Activated CD8-positive, alpha-beta T cell treated with anti-CD3 and anti-CD28 coated beads, Interleukin-2, amount 10 ng/mL, durations not matched to agents 7 days and 5 days (primary cell): ENCODE measurements around the gene PCSK4. TPM values are rescaled to one million over a fixed set of nuclear protein-coding genes. Genes with fewer than 3 reads are reported as not detected.
"Not testable (repeated sequence)": the region's sequence is repeated elsewhere in the genome, so short reads cannot be mapped to it uniquely, and the experiment has no call there.

Source experiments
- ATAC-seq: fragments of 150-1000 bp; cut with Tn5 transposase; one replicate; pipeline ENCODE4 v1.10.0; 2021; ENCODE audit warnings: moderate library complexity
- CTCF ChIA-PET: fragments of 350-600 bp; sonication (Branson Sonifier 250); formaldehyde crosslinking; loops from one replicate; lab custom pipeline; 2021; ENCODE audit warnings: antibody characterized with exemption; lab: Charles Lee
- POLR2A ChIA-PET: fragments of 350-600 bp; sonication (Branson Sonifier 250); formaldehyde crosslinking; loops from one replicate; lab custom pipeline; 2021; ENCODE audit warnings: antibody characterized with exemption; lab: Charles Lee
- DNase-seq: peaks from one replicate; pipeline ENCODE4 v3.0.0-alpha.2; 2020
- H3K27ac Mint-ChIP-seq: one replicate; pipeline ENCODE4 v1.8.0; 2021; ENCODE audit warnings: mild to moderate bottlenecking, mixed read lengths
- H3K27me3 Mint-ChIP-seq: one replicate; pipeline ENCODE4 v1.8.0; 2021; ENCODE audit warnings: low read depth, mixed read lengths
- H3K36me3 Mint-ChIP-seq: one replicate; pipeline ENCODE4 v1.8.0; 2021; ENCODE audit warnings: low read depth, mixed read lengths
- H3K4me1 Mint-ChIP-seq: one replicate; pipeline ENCODE4 v1.8.0; 2021; ENCODE audit warnings: low read depth, mixed read lengths
- H3K4me3 Mint-ChIP-seq: one replicate; pipeline ENCODE4 v1.8.0; 2021; ENCODE audit warnings: mild to moderate bottlenecking, mixed read lengths
- H3K9me3 Mint-ChIP-seq: one replicate; pipeline ENCODE4 v1.8.0; 2022; ENCODE audit warnings: mixed read lengths; ENCODE audit not compliant: insufficient read depth
- total RNA-seq, 2 experiments: library from RNA; stranded (reverse); gene quantifications; one replicate each; pipeline ENCODE4 v1.2.3, GENCODE V29; 2021

PCSK4 gene
- total RNA-seq, 2 experiments from 2014 or later, result 3.4 to 4.1 TPM

DNA sequence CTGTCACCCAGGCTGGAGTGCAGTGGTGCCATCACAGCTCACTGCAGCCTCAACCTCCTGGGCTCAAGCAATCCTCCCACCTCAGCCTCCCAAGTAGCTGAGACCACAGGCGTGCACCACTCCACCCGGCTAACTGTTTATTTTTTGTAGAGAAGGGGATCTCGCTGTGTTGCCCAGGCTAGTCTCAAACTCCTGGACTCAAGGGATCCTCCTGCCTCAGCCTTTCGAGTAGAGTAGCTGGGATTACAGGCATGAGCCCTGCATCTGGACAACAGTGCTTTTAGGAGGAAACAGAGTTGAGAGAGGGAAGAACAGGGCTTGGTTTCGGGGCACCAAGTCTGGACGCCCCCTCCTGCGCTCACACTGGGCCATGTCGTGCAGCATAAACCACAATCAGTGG is 29.7 kb upstream of the PCSK4 start:
- H3K4me3 Mint-ChIP-seq, H3K36me3 Mint-ChIP-seq, H3K9me3 Mint-ChIP-seq, H3K27ac Mint-ChIP-seq, DNase-seq, CTCF ChIA-PET, H3K4me1 Mint-ChIP-seq, ATAC-seq, POLR2A ChIA-PET: not testable (repeated sequence)
- peaks cover 14% of the 10 kb centered on the region for H3K27me3 Mint-ChIP-seq

DNA sequence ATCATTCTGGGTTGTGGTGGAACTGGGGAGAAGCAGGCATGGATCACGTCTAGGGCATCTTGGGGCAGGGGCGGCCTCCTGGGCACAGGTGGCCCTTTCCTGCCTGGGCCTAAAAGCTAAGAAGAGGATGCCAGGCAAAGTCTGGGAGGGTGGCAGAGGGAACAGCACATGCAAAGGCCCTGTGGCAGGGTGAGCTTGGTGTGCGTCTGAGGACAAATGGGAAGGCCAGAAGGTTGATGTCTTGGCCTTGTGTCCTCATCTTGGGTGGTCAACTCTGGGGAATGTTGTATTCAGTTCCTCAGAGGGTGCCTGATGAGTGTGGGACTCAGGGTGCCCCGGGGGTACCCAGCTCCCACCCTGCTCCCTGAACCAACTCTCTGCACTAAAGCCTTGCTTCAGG is 28.3 kb upstream of the PCSK4 start:
- Mint-ChIP-seq H3K27me3 (peaks cover 8% of the 10 kb centered on the region), H3K36me3 (no peaks in the 10 kb centered on the region), H3K27ac (no peak overlapping the region), H3K9me3 (no peaks in the 10 kb centered on the region), H3K4me1 (no peaks in the 10 kb centered on the region), H3K4me3 (no peak overlapping the region)
- no peak for ATAC-seq
- POLR2A ChIA-PET, result no interaction called here
- DNase-seq, result no peak
- CTCF ChIA-PET, result interaction anchor here (1.2 kb wide), 1 partner anchor 16 kb away, joined by 3 read pairs; no protein-coding TSS in a partner anchor

DNA sequence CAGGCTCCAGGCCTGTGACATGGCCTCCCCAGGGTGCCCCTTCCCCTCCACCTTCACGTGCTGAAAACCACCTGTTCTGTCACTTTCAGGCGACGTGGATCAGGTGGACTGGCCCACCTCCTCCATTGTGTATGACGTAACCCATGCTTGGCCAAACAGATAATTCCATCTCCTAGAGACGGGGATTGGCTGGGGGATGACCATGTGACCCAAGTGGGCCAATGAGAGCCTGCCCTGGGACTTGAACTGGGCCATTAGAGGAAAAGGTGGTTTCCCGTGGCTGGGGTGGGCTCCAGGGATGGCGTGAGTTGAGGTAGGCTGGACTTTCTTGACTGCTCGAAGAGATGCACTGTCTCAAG is 26.2 kb upstream of the PCSK4 start:
- Mint-ChIP-seq H3K36me3 (no peaks in the 10 kb centered on the region), H3K4me1 (peaks cover 7% of the 10 kb centered on the region), H3K27ac (no peak overlapping the region), H3K9me3 (no peaks in the 10 kb centered on the region), H3K27me3 (peaks cover 3% of the 10 kb centered on the region), H3K4me3 (no peak overlapping the region)
- ATAC-seq, result no peak
- ChIA-PET POLR2A (no interaction called here), CTCF (no interaction called here)
- DNase-seq, result no peak

DNA sequence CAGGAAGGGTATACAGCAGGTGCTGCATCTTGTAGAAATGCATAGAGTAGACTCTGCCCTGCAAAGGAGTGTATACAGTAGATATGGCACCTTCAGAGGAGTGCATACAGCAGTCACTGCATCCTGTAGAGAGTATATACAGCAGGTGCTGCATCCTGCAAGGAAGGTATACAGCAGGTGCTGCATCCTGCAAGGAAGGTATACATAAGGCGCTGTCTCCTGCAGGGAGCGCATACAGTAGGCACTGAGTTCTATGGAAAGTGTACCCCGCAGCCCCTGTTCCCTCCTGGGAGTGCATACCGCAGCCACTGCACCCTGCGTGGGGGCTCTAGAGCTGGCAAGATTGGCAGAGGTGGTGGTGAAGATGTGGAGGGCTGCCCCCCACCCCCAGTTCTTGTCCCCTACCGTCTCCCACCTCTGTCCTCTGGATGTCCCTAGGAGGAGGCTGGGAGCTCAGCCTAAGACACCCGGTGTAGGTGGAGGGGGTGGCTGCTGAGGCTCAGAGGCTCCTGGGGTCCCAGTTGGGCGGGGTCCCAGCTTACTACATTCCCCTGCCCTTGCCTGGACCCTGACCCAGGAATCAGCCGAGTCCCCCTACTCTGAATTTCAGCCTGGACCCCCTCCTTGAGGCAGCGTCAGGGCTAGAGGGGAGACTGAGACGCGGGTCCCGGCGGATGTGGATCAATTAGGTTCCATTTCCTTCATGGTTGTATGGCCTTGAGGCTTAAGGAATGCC is 25.0 kb upstream of the PCSK4 start:
- Mint-ChIP-seq H3K27me3 (peaks cover 7% of the 10 kb centered on the region), H3K27ac (no peak overlapping the region), H3K4me1 (peaks cover 12% of the 10 kb centered on the region), H3K9me3 (no peaks in the 10 kb centered on the region), H3K36me3 (no peaks in the 10 kb centered on the region), H3K4me3 (no peak overlapping the region)
- ATAC-seq (no peak), DNase-seq (no peak)
- CTCF ChIA-PET, result interaction anchor here (1.2 kb wide), 1 partner anchor 71 kb away, joined by 4 read pairs; no protein-coding TSS in a partner anchor
- POLR2A ChIA-PET, result no interaction called here

DNA sequence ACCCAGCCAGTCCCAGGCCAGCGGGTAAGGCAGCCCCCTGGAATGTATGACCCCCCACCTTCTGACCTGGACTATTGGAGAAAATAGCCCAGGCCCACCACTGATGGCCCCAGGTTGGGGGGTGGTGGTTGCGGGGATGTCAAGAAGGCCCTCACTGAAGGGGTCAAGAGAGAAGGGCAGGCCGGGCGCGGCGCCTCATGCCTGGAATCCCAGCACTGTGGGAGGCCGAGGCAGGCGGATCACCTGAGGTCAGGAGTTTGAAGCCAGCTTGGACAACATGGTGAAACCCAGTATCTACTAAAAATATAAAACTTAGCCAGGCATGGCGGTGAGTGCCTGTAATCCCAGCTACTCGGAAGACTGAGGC is 24.1 kb upstream of the PCSK4 start:
- ChIA-PET CTCF (interaction anchor here (0.6 to 1.2 kb wide), 2 partner anchors 9 to 70 kb away, joined by 3 to 4 read pairs; no protein-coding TSS in a partner anchor), POLR2A (no interaction called here)
- Mint-ChIP-seq H3K27ac (no peak overlapping the region), H3K4me3 (no peak overlapping the region), H3K27me3 (peaks cover 11% of the 10 kb centered on the region), H3K9me3 (no peaks in the 10 kb centered on the region), H3K36me3 (no peaks in the 10 kb centered on the region), H3K4me1 (peaks cover 12% of the 10 kb centered on the region)
- no peak for DNase-seq
- ATAC-seq, result no peak

DNA sequence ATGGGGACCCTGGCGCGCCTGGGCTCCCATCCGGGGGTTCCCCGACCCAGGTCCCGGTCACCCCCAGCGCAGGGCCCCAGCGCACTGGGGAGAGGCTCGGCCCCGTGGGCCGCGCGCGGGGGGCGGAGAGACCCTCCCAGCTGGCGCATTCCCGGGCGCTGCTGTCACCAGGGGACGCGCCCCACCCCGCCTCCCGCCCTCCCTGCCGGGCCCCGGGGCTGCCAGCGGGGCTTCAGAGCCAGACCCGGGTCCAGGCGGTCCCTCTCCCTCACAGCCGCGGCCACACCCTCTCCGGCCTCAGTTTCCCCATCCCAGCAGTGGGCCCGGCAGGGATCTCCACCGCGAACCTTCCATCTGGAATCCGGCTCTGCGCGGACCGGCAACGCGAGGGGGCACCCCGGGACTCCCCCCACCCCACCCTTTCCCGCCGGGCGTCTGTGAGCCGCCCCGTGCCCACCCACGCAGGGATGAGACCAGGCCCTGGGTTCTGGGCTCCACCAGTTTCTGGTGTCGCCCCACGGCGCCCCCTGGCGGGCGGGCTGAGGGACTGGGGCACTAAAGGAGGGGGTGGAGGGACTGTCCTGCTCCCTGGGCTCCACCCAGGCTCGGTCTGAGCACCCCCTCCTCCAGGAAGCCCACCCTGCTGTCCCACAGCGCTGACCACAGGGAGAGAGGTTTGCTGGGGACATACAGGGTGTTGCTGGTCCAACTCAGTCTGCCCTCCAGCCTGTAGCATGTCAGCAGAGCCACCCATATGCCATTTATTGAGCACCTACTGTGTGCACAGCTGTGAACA is 23.5 kb upstream of the PCSK4 start:
- H3K9me3 Mint-ChIP-seq, result no peaks in the 10 kb centered on the region
- peaks cover 12% of the 10 kb centered on the region for H3K4me1 Mint-ChIP-seq
- ATAC-seq (peak; percentile 44), DNase-seq (peak; percentile 72)
- ChIA-PET POLR2A (no interaction called here), CTCF (interaction anchor here (0.6 to 1.2 kb wide), 2 partner anchors 8 to 69 kb away, joined by 3 to 4 read pairs; no protein-coding TSS in a partner anchor)
- peaks cover 13% of the 10 kb centered on the region for H3K27me3 Mint-ChIP-seq
- H3K4me3 Mint-ChIP-seq, result no peak overlapping the region
- H3K27ac Mint-ChIP-seq, result no peak overlapping the region
- no peaks in the 10 kb centered on the region for H3K36me3 Mint-ChIP-seq

DNA sequence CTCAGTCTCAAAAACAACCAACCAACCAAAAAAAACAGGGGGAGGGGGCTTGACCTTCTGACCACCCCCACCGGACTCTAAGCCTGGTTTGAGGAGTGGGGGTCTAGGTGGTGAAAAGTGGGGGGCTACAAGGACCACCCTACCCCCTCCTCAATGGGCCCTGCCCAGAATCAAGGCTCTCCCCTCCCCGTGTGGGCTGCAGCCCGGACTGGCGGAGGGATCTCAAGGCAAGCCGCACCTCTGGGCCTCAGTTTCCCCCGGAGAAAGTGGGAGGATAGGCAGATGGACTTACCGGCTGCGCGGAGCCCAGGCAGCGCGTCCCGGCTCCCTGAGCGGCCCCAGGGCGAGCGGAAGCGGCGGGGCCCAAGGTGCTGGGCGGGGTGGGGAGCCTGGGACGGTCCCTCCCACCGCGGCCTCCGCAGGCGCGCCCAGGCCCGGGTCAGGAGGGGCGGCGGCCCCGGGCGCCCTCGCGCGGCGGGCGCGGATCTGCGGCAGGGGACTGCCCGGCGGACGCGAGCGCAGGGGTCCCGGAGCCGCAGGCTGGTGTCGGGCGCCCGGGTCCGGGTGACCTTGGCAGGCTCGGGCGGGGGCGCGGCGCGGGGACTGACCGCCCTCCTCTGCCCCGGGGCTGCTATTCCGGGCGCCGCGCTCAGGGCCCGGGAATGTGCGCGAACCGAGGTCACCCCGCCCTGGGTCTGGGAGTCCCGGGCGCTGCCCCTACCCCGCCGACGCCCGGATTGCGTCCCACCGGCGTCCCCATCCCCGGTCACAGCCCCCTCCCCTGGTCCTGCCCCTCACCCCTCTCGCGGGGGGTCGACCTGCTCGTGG is 22.7 kb upstream of the PCSK4 start, which contains the start of gene ADAMTSL5:
Gene ADAMTSL5, minus strand, starts transcription at position 349 of the 828 bp plus-strand sequence. CDS start 2,076 bp downstream, outside the sequence.
- peak; percentile 87 for ATAC-seq
- Mint-ChIP-seq H3K4me3 (peak within 1 kb of the TSS; percentile 66), H3K4me1 (peaks cover 15% of the 10 kb centered on the region), H3K36me3 (peaks cover under 1% of the 10 kb centered on the region), H3K27ac (no peak within 1 kb of the TSS), H3K9me3 (no peaks in the 10 kb centered on the region), H3K27me3 (peaks cover 16% of the 10 kb centered on the region)
- POLR2A ChIA-PET, result no interaction called here
- CTCF ChIA-PET, result no interaction called here
- peak; percentile 78 for DNase-seq

DNA sequence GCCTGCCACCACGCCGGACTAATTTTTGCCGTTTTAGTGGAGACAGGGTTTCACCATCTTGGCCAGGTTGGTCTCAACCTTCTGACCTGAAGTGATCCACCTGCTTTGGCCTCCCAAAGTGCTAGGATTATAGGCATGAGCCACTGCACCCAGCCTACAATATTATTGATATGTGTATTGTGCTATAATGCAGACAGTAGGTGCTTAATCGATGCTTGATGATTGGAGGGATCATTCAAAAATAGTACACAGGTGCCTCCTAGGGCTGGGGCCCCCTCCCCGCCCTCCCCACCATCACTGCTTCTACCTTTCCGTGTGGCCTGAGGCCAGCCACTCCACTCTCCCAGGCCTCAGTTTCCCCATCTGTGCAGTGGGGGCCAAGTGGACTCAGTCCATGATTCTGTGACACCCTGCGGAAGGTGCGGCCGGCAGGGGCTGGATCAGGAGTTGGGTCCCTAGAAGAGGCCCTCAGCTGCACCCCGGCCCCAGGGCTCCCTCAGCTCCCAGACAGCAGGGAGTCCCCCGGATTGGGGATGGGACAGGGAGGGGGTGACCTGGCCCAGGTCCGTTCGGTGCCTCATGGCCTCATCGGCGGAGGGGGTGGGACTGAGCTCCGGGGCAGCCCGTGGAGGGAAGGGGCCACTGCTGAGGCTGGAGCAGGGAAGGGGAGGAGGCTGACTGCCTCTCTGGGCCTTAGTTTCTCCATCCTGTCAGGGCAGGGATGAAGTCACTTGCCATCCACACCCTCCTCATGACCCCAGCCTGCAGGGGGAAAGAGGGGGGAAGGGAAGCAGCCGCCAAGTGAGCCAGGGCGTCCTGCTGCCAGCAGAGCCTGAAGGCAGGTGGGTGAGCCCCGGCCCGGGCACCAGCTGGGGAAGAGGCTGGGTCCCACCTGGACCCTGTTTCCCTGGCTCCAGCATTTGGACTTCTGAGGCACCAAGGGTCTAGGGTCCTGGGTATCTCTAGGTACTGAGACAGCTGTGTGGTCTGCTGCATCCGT is 21.5 kb upstream of the PCSK4 start:
- POLR2A ChIA-PET, result no interaction called here

DNA sequence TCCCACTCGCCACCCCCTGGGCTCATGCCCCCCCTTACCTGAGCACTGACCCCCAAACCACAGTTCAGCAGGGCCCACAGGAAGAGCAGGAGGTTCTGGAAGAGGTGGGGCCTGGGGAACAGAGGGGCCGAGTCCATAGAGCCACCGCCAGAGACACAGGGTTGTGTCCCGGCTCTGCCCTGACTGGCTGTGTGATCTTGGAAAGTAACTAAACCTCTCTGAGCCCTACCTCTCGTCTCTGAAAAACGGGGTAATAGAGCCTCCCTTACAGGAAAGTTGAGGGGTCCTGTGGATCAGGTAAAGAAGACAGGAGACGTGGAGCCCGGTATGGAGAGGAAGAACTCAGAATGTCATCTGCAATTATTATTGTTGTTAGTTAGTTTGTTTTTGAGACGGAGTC is 20.7 kb upstream of the PCSK4 start:
- Mint-ChIP-seq H3K27ac (no peak overlapping the region), H3K36me3 (peaks cover 3% of the 10 kb centered on the region), H3K4me1 (peaks cover 19% of the 10 kb centered on the region), H3K4me3 (no peak overlapping the region), H3K9me3 (no peaks in the 10 kb centered on the region), H3K27me3 (peaks cover 17% of the 10 kb centered on the region)
- ChIA-PET CTCF (no interaction called here), POLR2A (no interaction called here)
- no peak for DNase-seq
- ATAC-seq, result no peak

More for the DNA sequence above, 21.5 kb upstream of the PCSK4 start:
- H3K9me3 Mint-ChIP-seq, result no peaks in the 10 kb centered on the region
- no peak for DNase-seq
- H3K4me1 Mint-ChIP-seq, result peaks cover 19% of the 10 kb centered on the region
- H3K27ac Mint-ChIP-seq, result no peak overlapping the region
- CTCF ChIA-PET, result interaction anchor here (1.0 kb wide), 1 partner anchor 9 kb away, joined by 3 read pairs; no protein-coding TSS in a partner anchor
- peak overlapping the region; percentile 66 for H3K4me3 Mint-ChIP-seq
- ATAC-seq, result no peak
- peaks cover 17% of the 10 kb centered on the region for H3K27me3 Mint-ChIP-seq
- H3K36me3 Mint-ChIP-seq, result peaks cover 3% of the 10 kb centered on the region

DNA sequence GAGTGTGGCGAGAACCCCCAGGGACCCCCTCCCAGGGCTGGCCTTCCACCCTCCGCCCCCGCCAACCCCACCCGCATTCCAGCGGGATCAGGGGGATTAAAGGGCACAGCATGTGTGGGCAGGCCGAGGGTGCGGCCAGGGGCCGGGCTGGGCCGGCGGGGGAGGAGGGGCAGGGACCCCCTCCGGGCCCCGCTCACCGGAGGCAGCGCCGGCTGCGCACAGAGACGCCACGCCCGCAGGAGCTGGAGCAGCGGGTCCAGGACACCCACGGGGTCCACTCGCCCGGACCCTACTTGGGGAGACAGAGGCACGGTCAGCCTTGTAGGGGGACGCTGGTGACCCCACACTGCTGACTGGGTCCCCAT is 20.3 kb upstream of the PCSK4 start:
- POLR2A ChIA-PET, result no interaction called here
- Mint-ChIP-seq H3K27me3 (peaks cover 17% of the 10 kb centered on the region), H3K9me3 (no peaks in the 10 kb centered on the region)

More for the DNA sequence above, 20.3 kb upstream of the PCSK4 start:
- no peak overlapping the region for H3K27ac Mint-ChIP-seq
- H3K4me3 Mint-ChIP-seq, result no peak overlapping the region
- peaks cover 3% of the 10 kb centered on the region for H3K36me3 Mint-ChIP-seq
- peaks cover 19% of the 10 kb centered on the region for H3K4me1 Mint-ChIP-seq
- CTCF ChIA-PET, result no interaction called here
- DNase-seq, result no peak
- ATAC-seq, result no peak
